Peyer's patch (tissue), 4 donors: ENCODE data around the gene LMF1.

Experiments used
- CTCF ChIP-seq, 6 experiments: fragments of 450-650 bp in 4 of 6; fragments of 200-600 bp in 2 of 6; sonication (generic) in 1 of 6; IDR thresholded peaks; one replicate each; pipeline ENCODE4 v1.5.1; 2017 to 2019; ENCODE audit warnings: antibody characterized with exemption in 6 of 6, mild to moderate bottlenecking in 3 of 6, moderate library complexity in 1 of 6
- POLR2A ChIP-seq, 2 donors: fragments of 450-650 bp; IDR thresholded peaks; one replicate each; pipeline ENCODE4 v1.5.1; 2017; ENCODE audit warnings: antibody characterized with exemption in 2 of 2, mild to moderate bottlenecking in 2 of 2, moderate library complexity in 2 of 2

GRCh38 chr16:852451-853185 is 118.2 kb downstream of the LMF1 start:
- TF ChIP-seq CTCF (IDR thresholded peaks at IDR 0.05) (no peak), POLR2A (IDR thresholded peaks at IDR 0.05) (no peak)
